PC-3 (cell line): ENCODE measurements around the gene STARD9. TPM values are rescaled to one million over a fixed set of nuclear protein-coding genes. Genes with fewer than 3 reads are reported as not detected.

Experiments used
- ATAC-seq: fragments of 200-7000 bp; cut with Tn5 transposase; 2 replicates; pipeline ENCODE4 v1.9.1; 2020; ENCODE audit warnings: mild to moderate bottlenecking, moderate library complexity
- BruUV-seq: library from RNA; stranded (reverse); fragments of 400-500 nt; replicated peaks from 2 replicates; lab custom pipeline; 2021; lab: Mats Ljungman, UMichigan
- CTCF ChIA-PET: fragments of 300-600 bp; sonication (Branson Sonifier 250); formaldehyde crosslinking; loops from one replicate; lab custom pipeline; 2022; ENCODE audit warnings: antibody characterized with exemption; lab: Charles Lee
- POLR2A ChIA-PET: fragments of 300-600 bp; sonication (Branson Sonifier 250); formaldehyde crosslinking; loops from one replicate; lab custom pipeline; 2022; ENCODE audit warnings: antibody characterized with exemption; ENCODE audit not compliant: unreplicated experiment; lab: Charles Lee
- DNase-seq: peaks from one replicate; pipeline ENCODE4 v3.0.0-alpha.2; 2015
- H2AFZ ChIP-seq: fragments of 300-600 bp; sonication (generic); 2 replicates; pipeline ENCODE4 v1.6.0; 2016; ENCODE audit warnings: antibody characterized with exemption, low read length
- H3F3A ChIP-seq: fragments of 300-600 bp; sonication (generic); one replicate; pipeline ENCODE4 v1.6.0; 2017; ENCODE audit warnings: antibody characterized with exemption, low read length, control low read depth, mild to moderate bottlenecking; ENCODE audit not compliant: unreplicated experiment
- H3K27ac ChIP-seq: fragments of 300-600 bp; sonication (generic); 2 replicates; pipeline ENCODE4 v1.5.1; 2016; ENCODE audit warnings: mild to moderate bottlenecking, low read length
- H3K27me3 ChIP-seq: fragments of 300-600 bp; sonication (generic); 2 replicates; pipeline ENCODE4 v1.6.1; 2016; ENCODE audit warnings: low read length, mixed read lengths
- H3K36me3 ChIP-seq: fragments of 300-600 bp; sonication (generic); 2 replicates; pipeline ENCODE4 v1.6.1; 2016; ENCODE audit warnings: low read depth, mixed run types, low read length, mixed read lengths
- H3K4me1 ChIP-seq: fragments of 300-600 bp; sonication (generic); 2 replicates; pipeline ENCODE4 v1.5.1; 2016; ENCODE audit warnings: low read length; ENCODE audit not compliant: insufficient read depth
- H3K4me2 ChIP-seq: fragments of 300-600 bp; sonication (generic); 2 replicates; pipeline ENCODE4 v1.6.0; 2016; ENCODE audit warnings: low read length
- H3K4me3 ChIP-seq: fragments of 300-600 bp; sonication (generic); 2 replicates; pipeline ENCODE4 v1.5.1; 2016; ENCODE audit warnings: mild to moderate bottlenecking, low read length, mixed read lengths
- H3K79me2 ChIP-seq: fragments of 300-600 bp; sonication (generic); 2 replicates; pipeline ENCODE4 v1.6.1; 2017; ENCODE audit warnings: low read length, mixed read lengths
- H3K9ac ChIP-seq: fragments of 300-600 bp; sonication (generic); 2 replicates; pipeline ENCODE4 v1.6.0; 2016; ENCODE audit warnings: mild to moderate bottlenecking, low read length
- H3K9me2 ChIP-seq: fragments of 300-600 bp; sonication (generic); replicated peaks from 2 replicates; pipeline ENCODE4 v1.6.1; 2016; ENCODE audit warnings: mixed run types, low read length, mixed read lengths
- H3K9me3 ChIP-seq: fragments of 300-600 bp; sonication (generic); 2 replicates; pipeline ENCODE4 v1.6.1; 2016; ENCODE audit warnings: low read length, mixed read lengths
- H4K20me1 ChIP-seq: fragments of 300-600 bp; sonication (generic); 2 replicates; pipeline ENCODE4 v1.6.1; 2016; ENCODE audit warnings: low read length, mixed read lengths
- CTCF ChIP-seq: fragments of 300-600 bp; sonication (generic); conservative IDR thresholded peaks from 2 replicates; pipeline ENCODE4 v1.5.1; 2017; ENCODE audit warnings: antibody characterized with exemption, low read depth, mild to moderate bottlenecking, low read length
- EZH2 ChIP-seq: fragments of 300-600 bp; sonication (generic); IDR thresholded peaks from one replicate; pipeline ENCODE4 v1.6.1; 2017; ENCODE audit warnings: antibody characterized with exemption, mild to moderate bottlenecking, low read length; ENCODE audit not compliant: unreplicated experiment
- EZH2phosphoT487 ChIP-seq: fragments of 300-600 bp; sonication (generic); IDR thresholded peaks from 2 replicates; pipeline ENCODE4 v1.6.1; 2018; ENCODE audit warnings: mild to moderate bottlenecking, antibody characterized with exemption, low read length, borderline replicate concordance
- intact Hi-C: fragments of 100-400 bp; cut with micrococcal nuclease; formaldehyde crosslinking; loops from 2 replicates; pipeline ENCODE4 v1.9.0; 2023
- total RNA-seq: library from RNA; depleted of rRNA; stranded (reverse); fragments of >200 nt; gene quantifications from 2 replicates; pipeline ENCODE4 v1.2.3, GENCODE V29; 2014

The STARD9 gene
- total RNA-seq, 1 experiment from 2014 or later = 5.0 TPM

GRCh38 chr15:42693942-42694341 is 118.5 kb downstream of the STARD9 start:
- H3K9me2 ChIP-seq = no peaks in the 10 kb centered on the region
- intact Hi-C loops = no loop called here
- no peak overlapping the region for H3K9ac ChIP-seq
- ChIA-PET CTCF (no interaction called here), POLR2A (no interaction called here)
- no peaks in the 10 kb centered on the region for H3K4me1 ChIP-seq
- H3K9me3 ChIP-seq = no peaks in the 10 kb centered on the region
- H4K20me1 ChIP-seq = no peaks in the 10 kb centered on the region
- no peaks in the 10 kb centered on the region for H3F3A ChIP-seq
- ATAC-seq = no peak
- DNase-seq = no peak
- no peak overlapping the region for H3K4me3 ChIP-seq
- TF ChIP-seq CTCF (no peak), EZH2phosphoT487 (no peak), EZH2 (no peak)
- H3K27me3 ChIP-seq = no peaks in the 10 kb centered on the region
- no peaks in the 10 kb centered on the region for H3K79me2 ChIP-seq
- no peak overlapping the region for H3K4me2 ChIP-seq
- H2AFZ ChIP-seq = no peak overlapping the region
- BruUV-seq = no TSS peak
- no peaks in the 10 kb centered on the region for H3K36me3 ChIP-seq
- no peak overlapping the region for H3K27ac ChIP-seq

- Histone ChIP-seq H4K20me1 (no peaks in the 10 kb centered on the region), H3K36me3 (no peaks in the 10 kb centered on the region), H3K79me2 (no peaks in the 10 kb centered on the region), H3K9me2 (no peaks in the 10 kb centered on the region), H3F3A (no peaks in the 10 kb centered on the region), H3K4me3 (no peak overlapping the region), H3K9ac (no peak overlapping the region), H3K9me3 (no peaks in the 10 kb centered on the region), H2AFZ (no peak overlapping the region), H3K4me2 (no peak overlapping the region), H3K27ac (no peak overlapping the region), H3K27me3 (no peaks in the 10 kb centered on the region), H3K4me1 (no peaks in the 10 kb centered on the region)
- ChIA-PET CTCF (no interaction called here), POLR2A (no interaction called here)
- BruUV-seq = no TSS peak
- intact Hi-C loops = no loop called here
- no peak for TF ChIP-seq EZH2
- DNase-seq = no peak
- no peak for ATAC-seq
Observed at GRCh38 chr15:42694398-42694797, 119.0 kb downstream of the STARD9 start.

GRCh38 chr15:42695527-42696071 is 120.2 kb downstream of the STARD9 start:
- no peak for DNase-seq
- Histone ChIP-seq H3K9me3 (no peaks in the 10 kb centered on the region), H3K4me2 (no peak overlapping the region), H3K4me1 (no peaks in the 10 kb centered on the region), H3K4me3 (no peak overlapping the region), H3F3A (no peaks in the 10 kb centered on the region), H3K27me3 (no peaks in the 10 kb centered on the region), H3K27ac (no peak overlapping the region), H2AFZ (no peak overlapping the region), H3K79me2 (no peaks in the 10 kb centered on the region), H3K9ac (no peak overlapping the region), H3K36me3 (0 out of 2 replicates have a peak, but pooled peaks cover 4% of the 10 kb centered on the region), H3K9me2 (no peaks in the 10 kb centered on the region), H4K20me1 (no peaks in the 10 kb centered on the region)
- no TSS peak for BruUV-seq
- no peak for ATAC-seq
- intact Hi-C loops = no loop called here
- ChIA-PET CTCF (no interaction called here), POLR2A (no interaction called here)
- TF ChIP-seq CTCF = no peak
- no peak for TF ChIP-seq EZH2phosphoT487
- TF ChIP-seq EZH2 = no peak
